Stimulated activated CD8-positive, alpha-beta memory T cell treated with anti-CD3 and anti-CD28 coated beads, Interleukin-15, amount 100 ng/mL, for 24 hours (primary cell): ENCODE measurements around the gene NAA15.
A peak's percentile ranks its signal among the peaks of the same experiment; 100 is the strongest.
"Not testable (repeated sequence)": the region's sequence is repeated elsewhere in the genome, so short reads cannot be mapped to it uniquely, and the experiment has no call there.

Experiments used
- DNase-seq: peaks from one replicate; pipeline ENCODE4 v3.0.0-alpha.2; 2020; ENCODE audit warnings: low read depth

NAA15 gene

GRCh38 chr4:139301113-139301820 lies at the start of gene NAA15:
NAA15 (plus strand) TSS chr4:139301505; CDS start chr4:139301778, 273 bp downstream.
- peak; percentile 93 for DNase-seq

- DNase-seq = no peak
These were observed 48.3 kb upstream of the NAA15 start for GRCh38 chr4:139253046-139253445.

DNA sequence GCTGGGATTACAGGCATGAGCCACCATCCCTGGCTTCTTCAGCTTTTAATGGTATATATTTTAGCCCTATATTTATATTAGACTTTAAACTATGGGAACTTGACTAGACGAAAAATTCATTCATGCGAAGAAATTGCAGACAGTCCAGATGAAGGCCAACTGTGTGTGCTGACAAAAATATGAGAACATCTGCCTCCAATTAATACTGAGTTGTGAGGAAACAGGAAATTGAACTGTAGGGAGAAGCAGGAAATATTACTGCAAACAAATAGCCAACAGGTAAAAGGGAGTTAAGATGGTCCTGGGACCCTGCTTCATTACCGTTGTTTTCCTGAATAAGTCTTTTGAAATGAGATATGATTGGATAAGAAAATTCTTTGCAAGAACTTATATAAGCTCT lies 47.6 kb upstream of the NAA15 start:
- DNase-seq = no peak

GRCh38 chr4:139255581-139255980 lies 45.7 kb upstream of the NAA15 start:
- not testable (repeated sequence) for DNase-seq

GRCh38 chr4:139256349-139256748 lies 45.0 kb upstream of the NAA15 start:
- DNase-seq = no peak

DNA sequence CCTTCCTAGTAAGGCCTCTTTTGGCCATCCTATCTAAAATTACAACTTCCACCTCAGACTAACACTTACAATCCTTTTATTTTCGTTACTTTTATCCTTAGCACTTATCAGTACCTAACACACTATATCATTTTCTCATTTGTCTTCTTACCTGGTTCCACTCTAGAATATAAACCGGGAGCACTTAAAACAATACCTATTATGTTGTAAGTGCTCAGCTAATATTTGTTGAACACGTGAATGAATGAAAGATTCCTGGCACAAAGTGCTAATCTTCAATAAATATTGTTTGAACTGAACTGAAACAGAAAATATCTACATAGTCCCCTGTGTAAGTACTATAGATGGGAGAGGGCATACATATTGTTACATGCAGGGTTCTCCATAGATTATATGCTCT lies 35.7 kb upstream of the NAA15 start:
- no peak for DNase-seq

DNA sequence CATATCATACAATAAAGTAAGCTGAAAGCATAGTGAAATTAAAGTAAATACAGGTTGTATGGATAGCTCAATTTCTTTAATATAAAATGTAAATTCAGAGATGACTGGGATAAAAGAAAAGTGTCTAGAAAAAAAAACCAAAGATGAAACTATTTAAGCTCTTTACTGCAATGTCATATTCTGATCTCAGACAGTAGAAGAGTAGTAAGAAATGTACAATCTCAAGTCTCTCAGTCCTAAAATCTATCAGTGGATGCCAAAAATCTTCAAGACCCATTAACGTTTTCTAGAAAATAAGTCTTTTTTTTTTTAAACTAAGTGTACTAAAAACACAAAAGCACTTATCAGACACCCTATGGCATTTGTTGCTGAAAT lies 35.1 kb upstream of the NAA15 start:
- DNase-seq = no peak

- peak; percentile 29 for DNase-seq
These were observed 34.6 kb upstream of the NAA15 start for GRCh38 chr4:139266583-139267257.

DNA sequence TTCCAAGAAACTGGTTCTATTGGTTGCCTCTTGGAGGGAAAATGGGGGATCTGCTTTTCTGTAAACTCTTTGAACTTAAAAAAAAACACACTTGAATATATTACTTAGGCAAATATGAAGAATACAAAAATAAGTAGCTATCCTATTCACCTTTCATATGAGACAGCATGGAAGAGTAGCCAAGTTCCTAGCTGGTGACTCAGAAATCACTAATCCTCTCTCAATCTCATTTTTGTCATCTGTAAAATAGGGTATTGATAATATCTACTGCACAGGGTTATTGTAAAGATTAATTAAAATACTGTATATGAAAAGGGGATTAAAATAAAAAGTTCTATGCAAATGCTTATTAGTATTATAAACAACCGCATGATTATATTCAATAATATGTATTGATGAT lies 34.0 kb upstream of the NAA15 start:
- no peak for DNase-seq

- DNase-seq = no peak
These were observed 27.5 kb upstream of the NAA15 start for GRCh38 chr4:139273835-139274234.

- DNase-seq = no peak
These were observed 26.5 kb upstream of the NAA15 start for GRCh38 chr4:139274790-139275189.

DNA sequence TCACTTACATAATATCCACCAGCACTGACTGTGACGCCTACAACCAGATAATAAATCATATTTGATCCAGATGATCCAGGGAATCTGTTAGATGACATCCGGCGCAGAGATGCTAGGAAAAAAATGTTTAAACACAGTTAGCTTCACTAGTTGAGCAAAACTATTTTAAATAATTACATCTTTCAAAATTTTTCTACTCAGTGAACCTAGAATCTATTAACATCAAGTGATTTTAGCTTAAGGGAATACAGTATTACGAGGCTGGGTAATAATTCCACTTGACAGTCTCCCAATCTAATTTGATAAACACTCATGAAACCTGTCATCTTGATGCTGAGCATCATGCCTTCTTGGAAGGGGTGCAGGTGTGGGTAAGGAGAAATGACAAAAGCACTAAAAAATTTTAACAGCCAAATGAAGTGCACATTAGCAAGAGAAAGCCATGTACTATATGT lies 26.0 kb upstream of the NAA15 start:
- no peak for DNase-seq

DNA sequence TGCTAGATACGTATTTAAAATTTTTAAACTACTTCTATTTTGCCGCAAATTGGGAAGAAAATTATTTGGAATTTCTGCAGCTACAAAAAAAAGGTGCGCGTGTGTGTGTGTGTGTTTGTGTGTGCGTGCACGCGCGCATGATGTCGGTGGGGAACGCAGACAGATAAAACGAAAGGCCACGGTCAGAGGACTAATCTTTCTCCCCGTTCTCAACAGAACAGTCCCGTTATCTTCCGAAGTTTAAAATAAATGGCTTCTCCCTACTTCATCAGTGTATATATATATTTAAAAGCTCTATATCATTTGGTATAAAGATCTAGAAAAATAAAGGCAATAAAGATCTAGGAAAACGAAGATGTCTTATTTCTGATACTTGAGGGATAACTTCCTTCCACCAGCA lies 22.8 kb upstream of the NAA15 start:
- no peak for DNase-seq

- no peak for DNase-seq
These were observed 22.2 kb upstream of the NAA15 start for GRCh38 chr4:139278912-139279759.

DNA sequence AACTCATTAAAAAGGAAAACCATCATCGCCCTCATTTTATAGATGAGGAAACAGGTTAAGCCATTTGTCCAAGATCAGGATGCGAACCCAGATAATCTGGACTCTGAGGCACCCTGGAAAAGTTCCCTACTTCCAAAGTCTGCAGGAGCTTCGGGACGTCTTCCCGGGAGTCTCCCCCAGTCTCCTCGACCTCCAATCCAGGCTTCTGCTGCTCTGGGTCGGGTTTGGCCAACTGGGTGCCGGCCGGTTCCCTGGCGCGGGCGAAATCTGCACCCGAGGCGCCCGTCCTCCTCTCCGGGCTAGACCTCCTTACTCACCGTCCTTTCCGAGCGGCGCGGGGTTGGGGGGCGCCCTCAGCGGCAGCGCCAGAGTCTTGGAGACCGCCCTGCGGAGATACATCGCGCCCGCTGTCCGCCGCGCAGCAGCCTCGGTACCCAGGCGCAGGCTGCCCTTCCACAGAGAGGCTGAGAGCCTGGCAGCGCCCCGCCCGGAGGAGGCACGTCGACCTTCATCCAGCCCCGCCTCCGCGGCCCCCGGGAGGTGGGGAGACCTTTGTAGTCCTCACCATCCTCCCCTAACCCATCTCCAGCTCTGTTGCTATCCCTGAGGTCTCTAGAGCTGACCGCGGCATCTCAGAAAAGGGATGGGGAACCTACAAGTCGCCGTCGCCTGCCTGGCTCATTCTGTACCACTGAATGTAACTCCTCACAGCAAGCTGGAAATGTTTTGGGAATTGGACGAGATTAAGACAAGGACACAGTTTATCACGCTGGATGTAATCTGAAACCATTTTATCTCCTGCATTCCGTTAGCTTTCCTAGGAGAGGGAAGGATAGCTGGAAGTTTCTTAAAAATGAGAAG lies 21.3 kb upstream of the NAA15 start, which contains the start of gene MGARP:
TSS of gene MGARP (minus strand) at position 466 of the 861 bp plus-strand sequence. CDS start at position 399, 67 bp downstream.
- no peak for DNase-seq

DNA sequence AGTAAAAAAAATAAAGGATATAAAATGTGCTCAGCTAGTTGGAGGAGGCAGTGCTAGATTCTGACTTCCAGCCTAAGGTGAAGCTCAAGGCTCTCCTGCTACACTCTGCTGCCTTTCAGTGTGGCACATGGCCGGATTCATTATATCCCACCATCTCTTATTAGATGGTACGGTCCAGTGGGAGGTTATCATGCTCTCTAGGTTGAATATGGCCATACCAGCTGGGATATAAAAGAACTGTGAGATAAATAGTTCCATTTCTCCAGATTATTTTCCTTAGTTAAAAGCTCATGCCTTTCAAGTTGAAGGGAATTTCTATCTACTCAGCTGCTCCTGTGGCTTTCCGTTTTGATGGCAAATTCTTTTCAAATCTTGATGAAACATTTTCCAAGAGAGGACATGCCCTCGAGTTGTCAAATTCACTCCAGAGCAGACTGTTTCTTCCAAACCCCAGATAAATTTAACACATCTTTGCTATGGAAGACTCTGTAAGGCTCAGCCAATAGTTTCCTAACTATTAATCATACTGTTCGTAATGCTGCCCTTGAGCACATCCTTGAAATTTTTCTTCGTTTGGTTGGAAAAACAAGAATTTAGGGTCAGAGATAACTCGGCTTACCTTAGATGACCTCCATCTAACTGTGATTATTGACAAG lies 19.1 kb upstream of the NAA15 start:
- DNase-seq = no peak

DNA sequence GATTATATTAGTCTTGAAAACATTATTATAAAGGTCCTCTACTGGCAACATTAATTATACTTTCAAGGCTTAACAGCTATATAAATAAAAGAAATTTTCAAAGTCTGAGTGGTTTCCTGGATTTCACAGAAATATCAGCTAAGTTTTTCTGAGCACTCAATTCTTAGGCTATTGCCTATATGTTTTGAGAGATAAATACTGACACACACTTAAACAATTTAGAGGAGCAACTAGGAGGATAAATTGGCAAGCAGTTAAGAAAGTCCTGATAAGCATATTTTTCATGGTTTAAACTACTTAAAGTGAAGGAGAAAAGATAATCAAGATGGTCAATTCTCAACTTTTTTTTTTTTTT lies 18.6 kb upstream of the NAA15 start:
- DNase-seq = no peak

- DNase-seq = no peak
These were observed 15.1 kb upstream of the NAA15 start for GRCh38 chr4:139286186-139286698.

DNA sequence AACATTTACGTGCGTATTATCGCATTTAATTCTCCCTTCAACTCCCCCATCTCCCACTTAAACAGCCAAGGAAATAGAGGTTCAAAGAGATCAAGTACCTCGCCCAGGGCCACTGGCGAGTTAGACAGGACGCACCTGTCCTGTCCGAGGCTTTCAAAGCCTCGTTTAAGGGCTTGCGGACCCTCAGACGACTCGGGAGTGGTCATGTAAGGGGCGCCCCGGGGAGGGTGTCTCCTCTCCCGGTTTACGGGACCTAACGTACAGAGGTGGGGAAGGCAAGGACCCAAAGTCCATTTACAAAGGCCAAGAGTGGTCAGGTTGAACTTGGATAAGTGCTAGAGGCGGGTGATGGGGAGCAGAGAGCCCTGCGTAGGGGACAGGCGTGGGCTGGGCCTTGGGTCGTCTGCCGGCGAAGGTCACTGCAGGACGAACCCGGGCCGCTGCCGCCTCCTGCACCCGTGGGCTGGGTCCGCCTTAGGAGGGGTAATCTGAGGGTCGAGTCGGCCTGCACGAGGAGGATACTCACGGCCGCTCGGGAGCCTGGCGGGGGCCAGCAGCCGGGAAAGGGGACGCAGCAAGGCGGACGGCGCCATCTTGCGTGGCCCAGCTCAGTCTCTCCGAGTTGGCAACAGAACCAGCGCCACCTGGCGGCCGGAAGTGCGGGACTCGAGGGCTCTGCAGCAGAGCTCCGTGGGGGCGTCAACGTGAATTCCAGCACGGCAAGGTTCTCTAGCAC lies 5.9 kb upstream of the NAA15 start:
- DNase-seq = peak; percentile 100

GRCh38 chr4:139295942-139296299 lies 5.4 kb upstream of the NAA15 start:
- DNase-seq = no peak
